ENCODE results near the gene TTLL5.

TTLL5 gene

GRCh38 chr14:75742867-75743266, 81.8 kb downstream of the TTLL5 start:
- DNase-seq, result no peak

- DNase-seq, result no peak
Measured at GRCh38 chr14:75747899-75748298, 86.9 kb downstream of the TTLL5 start.

DNA sequence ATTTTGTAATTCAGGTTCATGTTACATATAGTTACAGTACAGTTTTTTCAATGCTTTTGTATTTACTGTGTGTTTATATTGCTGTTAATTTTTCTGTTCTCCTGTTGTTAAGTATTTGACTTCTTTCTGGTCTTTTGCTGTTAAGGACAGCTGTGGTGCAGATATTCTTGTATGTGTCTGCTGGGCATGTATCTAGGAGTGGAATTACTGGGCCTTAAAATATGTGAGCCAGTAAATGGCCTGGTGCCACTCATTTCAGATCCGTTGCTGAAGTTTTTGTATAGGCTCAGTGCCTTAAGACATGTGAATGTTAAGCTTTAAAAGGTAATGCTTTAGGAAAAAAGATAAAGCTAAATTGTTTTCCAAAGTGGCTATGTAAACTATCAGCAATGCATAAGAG, 87.3 kb downstream of the TTLL5 start:
- no peak for DNase-seq

GRCh38 chr14:75751296-75751695, 90.2 kb downstream of the TTLL5 start:
- DNase-seq, result no peak

DNA sequence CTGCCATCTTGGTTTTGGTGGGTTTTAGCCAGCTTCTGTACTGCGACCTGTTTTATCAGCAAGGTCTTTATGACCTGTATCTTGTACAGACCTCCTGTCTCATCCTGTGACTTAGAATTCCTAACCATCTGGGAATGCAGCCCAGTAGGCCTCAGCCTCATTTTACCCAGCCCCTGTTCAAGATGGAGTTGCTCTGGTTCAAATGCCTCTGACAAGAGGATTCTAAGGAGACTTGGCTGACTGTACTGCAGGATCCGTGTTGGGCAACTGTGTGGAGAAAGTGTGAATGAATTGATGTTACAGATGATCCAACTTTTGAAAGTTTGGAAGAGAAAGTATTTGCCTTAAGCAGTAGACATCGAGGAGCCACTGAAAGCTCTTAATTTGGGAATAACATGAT, 91.0 kb downstream of the TTLL5 start:
- DNase-seq, result no peak

DNA sequence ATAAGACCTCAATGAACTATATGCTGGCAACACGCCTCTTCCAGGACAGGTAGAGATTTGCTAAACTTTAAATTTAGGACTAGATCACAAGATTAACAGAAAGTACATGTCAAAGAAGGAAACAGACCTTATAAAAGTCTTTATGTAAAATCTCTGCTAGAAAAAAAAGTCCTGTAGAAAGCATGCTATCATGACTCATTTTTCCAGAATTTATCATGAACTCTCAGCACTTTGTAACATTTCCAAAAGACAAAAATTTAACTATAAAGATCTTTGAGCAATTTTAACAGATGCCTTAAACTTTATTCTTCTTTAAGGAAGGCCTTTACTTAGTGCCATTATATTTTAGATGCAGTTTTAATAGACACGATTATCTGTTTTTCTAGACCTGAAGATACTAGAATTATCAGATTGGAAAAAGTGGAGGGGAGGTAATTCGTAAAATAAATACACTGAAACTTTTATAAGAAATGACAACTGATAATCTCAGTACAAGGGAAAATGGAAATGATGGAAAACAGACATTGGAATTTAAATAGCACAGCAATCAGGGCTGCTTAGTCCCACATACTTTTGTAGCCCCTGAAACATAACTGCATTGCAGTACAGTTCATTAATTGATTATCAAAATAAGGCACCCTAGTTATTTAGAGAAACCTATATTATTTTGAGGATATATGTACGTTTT, 92.0 kb downstream of the TTLL5 start:
- no peak for DNase-seq

- DNase-seq, result no peak
Measured at GRCh38 chr14:75753696-75754095, 92.7 kb downstream of the TTLL5 start.

DNA sequence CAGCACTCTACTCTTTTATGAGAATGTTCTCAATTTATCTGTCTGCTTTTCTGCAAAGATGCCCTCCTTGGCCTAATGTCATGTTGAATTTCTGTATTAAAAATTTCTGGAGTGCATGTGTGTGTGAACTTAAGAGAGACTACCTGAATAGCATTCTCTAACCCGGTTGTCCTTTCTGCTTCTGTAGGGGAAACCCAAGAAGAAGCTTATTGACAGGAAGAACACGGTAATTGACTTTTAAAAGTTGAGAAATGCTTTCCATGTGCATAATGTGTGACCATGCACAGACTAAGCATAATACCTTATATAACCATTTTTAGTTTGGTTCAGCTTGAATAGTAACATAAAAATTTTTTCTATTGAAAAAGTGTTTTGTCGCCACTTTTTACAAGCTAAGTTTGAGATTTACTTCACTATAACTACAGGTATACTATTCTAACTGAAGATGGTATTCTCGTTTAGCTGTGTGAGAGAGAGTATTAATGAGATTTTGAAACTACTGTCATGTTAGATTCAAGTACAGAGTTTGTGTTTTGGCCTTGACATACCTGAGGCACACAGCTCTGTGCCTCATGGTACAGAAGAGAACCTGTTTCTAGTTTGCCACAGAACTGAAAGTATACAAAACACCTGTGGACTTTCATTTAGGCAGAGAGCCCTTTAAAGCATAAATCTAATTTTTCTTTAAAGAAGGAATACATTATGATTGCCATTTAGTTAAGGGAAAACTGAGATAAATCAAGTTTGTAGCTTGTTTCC, 96.8 kb downstream of the TTLL5 start:
- no peak for DNase-seq

- DNase-seq, result no peak
Measured at GRCh38 chr14:75764020-75764419, 103.0 kb downstream of the TTLL5 start.

DNA sequence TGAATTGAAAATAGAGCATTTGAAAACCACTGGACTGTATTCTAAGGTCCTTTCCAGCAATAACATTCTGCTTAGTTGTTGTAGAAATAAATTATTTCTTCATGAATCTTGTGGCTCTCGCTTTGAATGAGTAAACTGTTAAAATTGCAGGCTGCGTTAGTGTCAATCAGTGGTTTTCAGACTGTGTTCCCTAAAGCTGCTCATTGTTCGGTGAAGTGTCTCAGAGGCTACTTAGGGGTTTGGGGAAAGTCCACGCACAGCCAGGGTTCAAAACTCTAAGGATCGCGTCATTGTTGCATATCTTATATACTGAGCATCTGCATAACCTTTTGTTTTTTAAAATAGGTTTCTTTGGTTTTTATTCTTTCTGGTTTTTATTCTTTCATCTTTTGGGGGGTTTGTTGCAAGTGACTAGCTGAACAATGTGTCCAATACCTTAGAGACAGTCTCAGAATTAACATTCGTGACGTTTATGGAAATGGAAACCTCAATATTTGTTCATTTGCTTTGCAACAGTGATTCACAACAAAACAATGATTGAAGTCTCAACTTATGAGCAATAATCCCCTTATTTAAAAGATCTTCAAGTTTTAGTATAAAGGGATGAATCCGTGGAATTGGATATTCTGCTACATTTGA, 108.1 kb downstream of the TTLL5 start:
- no peak for DNase-seq

DNA sequence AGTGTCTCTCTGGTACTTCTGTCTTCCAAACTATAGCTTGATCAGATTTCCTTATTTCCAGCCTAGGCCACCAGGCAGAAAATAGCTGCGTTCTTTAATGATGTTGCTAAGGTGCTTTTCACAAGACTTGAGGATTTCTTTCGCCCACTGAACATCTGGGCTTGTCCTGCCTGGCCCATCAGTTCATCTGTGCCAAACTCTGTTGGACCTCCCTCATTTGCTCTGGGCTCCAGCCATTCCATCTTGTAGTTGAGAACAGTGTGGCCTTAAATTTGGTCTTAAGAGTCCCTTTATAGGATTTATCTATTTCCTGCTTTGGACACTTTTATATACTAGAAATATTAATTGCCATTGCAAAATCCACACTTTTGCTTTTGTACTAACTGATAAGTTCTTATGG, 109.6 kb downstream of the TTLL5 start:
- DNase-seq, result no peak

GRCh38 chr14:75771595-75771994, 110.5 kb downstream of the TTLL5 start:
- DNase-seq, result no peak

- no peak for DNase-seq
Measured at GRCh38 chr14:75773046-75773445, 112.0 kb downstream of the TTLL5 start.

DNA sequence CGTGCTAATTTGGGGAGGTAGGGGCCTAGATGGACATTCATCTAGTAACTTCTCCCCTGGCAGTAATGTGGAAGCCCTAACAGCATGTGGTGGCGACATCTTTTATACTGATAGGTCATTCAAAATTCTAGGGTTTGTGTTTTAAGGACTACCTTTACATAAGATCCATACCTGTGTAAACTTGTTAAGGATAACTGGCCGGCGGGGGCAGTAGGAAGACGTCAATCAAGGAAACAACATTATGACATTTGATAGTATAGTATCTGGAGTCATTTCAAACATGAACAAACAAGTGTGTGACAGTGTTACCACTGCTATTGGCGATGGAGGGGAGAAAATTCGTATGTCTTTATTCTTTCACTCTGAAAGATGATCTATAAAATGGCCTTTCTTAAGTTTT, 120.0 kb downstream of the TTLL5 start:
- DNase-seq, result no peak

GRCh38 chr14:75783184-75783583, 122.1 kb downstream of the TTLL5 start:
- no peak for DNase-seq

GRCh38 chr14:75783602-75784313, 122.7 kb downstream of the TTLL5 start:
- DNase-seq, result no peak

GRCh38 chr14:75784314-75784686, 123.3 kb downstream of the TTLL5 start:
- no peak for DNase-seq

GRCh38 chr14:75793806-75794205, 132.8 kb downstream of the TTLL5 start:
- no peak for DNase-seq

DNA sequence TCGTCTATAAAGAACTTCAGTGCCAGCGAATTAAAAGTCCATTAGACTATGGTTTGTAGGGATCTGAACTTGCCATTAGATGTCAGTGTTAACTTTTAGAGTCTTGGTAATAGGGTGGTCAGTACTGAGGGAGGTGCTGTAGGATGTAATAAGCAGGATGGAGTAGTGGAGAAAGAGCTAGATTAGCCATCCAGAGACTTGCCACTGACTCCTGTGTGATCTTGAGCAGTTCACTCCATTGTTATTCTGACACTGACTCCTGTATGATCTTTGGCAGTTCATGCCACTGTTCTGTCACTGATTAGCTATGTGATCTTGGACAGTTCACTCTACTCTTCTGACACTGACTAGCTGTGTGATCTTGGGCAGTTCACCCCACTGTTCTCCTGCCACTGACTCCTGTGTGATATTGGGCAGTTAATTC, 133.6 kb downstream of the TTLL5 start:
- DNase-seq, result no peak

- DNase-seq, result no peak
Measured at GRCh38 chr14:75800792-75801191, 139.7 kb downstream of the TTLL5 start.

DNA sequence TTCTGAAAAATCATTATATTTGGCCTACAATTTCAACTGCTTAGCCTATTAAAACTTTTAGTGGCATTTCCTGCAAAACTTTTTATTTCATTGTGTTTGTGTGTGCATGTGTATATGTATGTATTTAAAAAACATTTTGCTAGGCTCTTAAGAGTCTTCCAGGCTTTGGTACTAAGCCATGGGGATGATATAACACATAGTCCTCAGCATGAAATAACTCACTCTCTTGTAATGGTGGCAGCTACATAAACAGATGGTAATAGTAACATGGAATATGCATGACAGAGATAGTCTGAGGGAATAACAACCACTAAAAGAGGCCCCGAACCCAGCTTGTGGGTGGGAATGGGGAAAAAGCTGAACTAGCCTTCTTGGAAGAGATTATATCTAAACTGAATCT, 141.4 kb downstream of the TTLL5 start:
- DNase-seq, result no peak

GRCh38 chr14:75803765-75804164, 142.7 kb downstream of the TTLL5 start:
- no peak for DNase-seq

DNA sequence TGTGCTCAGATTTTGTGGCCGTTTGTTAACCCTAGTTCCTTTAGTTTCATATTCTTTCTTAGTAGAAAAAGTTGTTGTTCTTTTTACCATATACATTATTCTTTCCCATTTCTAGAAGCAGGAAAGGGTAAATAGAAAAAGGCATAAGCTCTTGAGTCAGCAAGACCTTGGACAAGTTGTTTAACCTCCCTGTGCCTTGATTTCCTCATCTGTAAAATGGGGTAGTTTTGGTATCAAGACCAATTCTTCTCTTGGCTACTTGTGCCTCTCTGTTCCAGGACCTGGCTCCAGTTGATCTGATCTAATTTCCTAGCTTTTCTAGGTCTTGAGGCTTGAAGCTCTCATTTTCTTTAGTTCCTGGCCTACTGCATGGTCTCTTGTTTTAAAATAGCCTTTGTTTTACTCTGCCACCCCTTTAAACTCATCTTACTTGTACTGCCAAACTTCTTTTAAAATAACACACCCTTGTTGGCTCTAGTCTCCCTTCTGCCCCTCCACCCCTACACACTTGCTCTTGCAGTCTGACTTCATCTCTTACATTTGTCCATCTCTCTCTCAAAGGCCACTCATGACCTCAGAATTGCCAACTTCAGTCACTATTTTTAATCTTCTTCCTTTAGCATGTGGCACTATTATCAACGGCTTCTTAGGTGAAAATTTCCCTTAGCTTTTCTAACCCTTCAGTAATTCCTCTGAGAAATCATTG, 143.7 kb downstream of the TTLL5 start:
- no peak for DNase-seq

Measured in stimulated activated CD4-positive, alpha-beta T cell treated with anti-CD3 and anti-CD28 coated beads, Interleukin-4, amount 100 ng/mL, for 24 hours (primary cell).